IMR-90 (cell line): ENCODE results near the gene ANKS3. TPM values are rescaled to one million over a fixed set of nuclear protein-coding genes. Genes with fewer than 3 reads are reported as not detected.

Experiments used
- ATAC-seq: fragments of 200-7000 bp; cut with Tn5 transposase; 2 replicates; pipeline ENCODE4 v1.9.1; 2020; ENCODE audit warnings: low read depth, mild to moderate bottlenecking, moderate library complexity
- BruUV-seq: library from RNA; stranded (reverse); fragments of 400-500 nt; replicated peaks from 2 replicates; lab custom pipeline; 2021; lab: Mats Ljungman, UMichigan
- CTCF ChIA-PET: fragments of 300-600 bp; formaldehyde crosslinking; extraction: SDS; loops from one replicate; lab custom pipeline; 2021; ENCODE audit warnings: antibody characterized with exemption; lab: Yijun Ruan, JAX
- POLR2A ChIA-PET: fragments of 300-600 bp; sonication (Branson Sonifier 250); formaldehyde crosslinking; loops from one replicate; lab custom pipeline; 2022; ENCODE audit warnings: antibody characterized with exemption; ENCODE audit not compliant: unreplicated experiment; lab: Charles Lee
- DNase-seq: peaks from one replicate; pipeline ENCODE4 v3.0.0; 2013
- H2AFZ ChIP-seq: replicated peaks from 2 replicates; pipeline ENCODE3; 2013; ENCODE audit warnings: low read length, mild to moderate bottlenecking; ENCODE audit not compliant: poor library complexity
- H2AK5ac ChIP-seq: 2 replicates; pipeline ENCODE4 v1.6.1; 2013; ENCODE audit warnings: low read depth, low read length, inconsistent platforms
- H2AK9ac ChIP-seq: replicated peaks from 2 replicates; pipeline ENCODE3; 2013; ENCODE audit warnings: mild to moderate bottlenecking, low read depth, low read length, moderate library complexity; ENCODE audit not compliant: poor library complexity
- H2BK120ac ChIP-seq: 2 replicates; pipeline ENCODE4 v1.6.1; 2013; ENCODE audit warnings: low read depth, low read length, inconsistent platforms
- H2BK15ac ChIP-seq: 3 replicates; pipeline ENCODE4 v1.6.1; 2013; ENCODE audit warnings: low read depth, low read length, inconsistent platforms
- H2BK20ac ChIP-seq: 2 replicates; pipeline ENCODE4 v1.6.1; 2013; ENCODE audit warnings: low read depth, mild to moderate bottlenecking, inconsistent platforms, low read length, moderate library complexity
- H2BK5ac ChIP-seq: 2 replicates; pipeline ENCODE4 v1.6.1; 2013; ENCODE audit warnings: mild to moderate bottlenecking, low read depth, low read length, inconsistent platforms; ENCODE audit not compliant: poor library complexity, severe bottlenecking
- H3K14ac ChIP-seq: replicated peaks from 2 replicates; pipeline ENCODE4 v1.6.1; 2013; ENCODE audit warnings: low read depth, low read length, inconsistent platforms
- H3K18ac ChIP-seq: 2 replicates; pipeline ENCODE4 v1.6.1; 2013; ENCODE audit warnings: low read depth, low read length, control low read depth
- H3K23ac ChIP-seq: 2 replicates; pipeline ENCODE4 v1.6.1; 2013; ENCODE audit warnings: low read depth, low read length, inconsistent platforms
- H3K27ac ChIP-seq: 2 replicates; pipeline ENCODE4 v1.5.1; 2013; ENCODE audit warnings: mild to moderate bottlenecking, control low read depth, low read length; ENCODE audit not compliant: insufficient read depth
- H3K27me3 ChIP-seq: 2 replicates; pipeline ENCODE4 v1.6.1; 2013; ENCODE audit warnings: low read length; ENCODE audit not compliant: control insufficient read depth, insufficient read depth
- H3K36me3 ChIP-seq: 2 replicates; pipeline ENCODE4 v1.6.1; 2013; ENCODE audit warnings: low read length, mixed read lengths; ENCODE audit not compliant: control insufficient read depth, insufficient read depth
- H3K4ac ChIP-seq: 2 replicates; pipeline ENCODE4 v1.6.1; 2013; ENCODE audit warnings: low read depth, low read length, inconsistent platforms
- H3K4me1 ChIP-seq: 2 replicates; pipeline ENCODE4 v1.6.1; 2013; ENCODE audit warnings: low read length, mixed read lengths; ENCODE audit not compliant: control insufficient read depth, insufficient read depth
- H3K4me2 ChIP-seq: 2 replicates; pipeline ENCODE4 v1.6.1; 2013; ENCODE audit warnings: low read depth, mild to moderate bottlenecking, control low read depth, low read length, moderate library complexity
- H3K4me3 ChIP-seq: 2 replicates; pipeline ENCODE4 v1.5.1; 2013; ENCODE audit warnings: low read depth, mild to moderate bottlenecking, control low read depth, low read length, moderate library complexity; ENCODE audit not compliant: insufficient read depth
- H3K56ac ChIP-seq: 2 replicates; pipeline ENCODE4 v1.6.1; 2013; ENCODE audit warnings: low read length, inconsistent platforms; ENCODE audit not compliant: insufficient read depth; ENCODE audit errors: extremely low read depth
- H3K79me1 ChIP-seq, 2 experiments: 2 replicates each; pipeline ENCODE4 v1.6.1; 2013; ENCODE audit warnings: low read length in 2 of 2, inconsistent platforms in 1 of 2, low read depth in 1 of 2
- H3K9ac ChIP-seq: 2 replicates; pipeline ENCODE4 v1.6.1; 2013; ENCODE audit warnings: low read depth, low read length, control low read depth
- H3K9me1 ChIP-seq: 2 replicates; pipeline ENCODE4 v1.6.1; 2013; ENCODE audit warnings: low read length, inconsistent platforms; ENCODE audit not compliant: insufficient read depth
- H3K9me3 ChIP-seq: 2 replicates; pipeline ENCODE4 v1.6.1; 2013; ENCODE audit warnings: low read length; ENCODE audit not compliant: control insufficient read depth, insufficient read depth
- H4K20me1 ChIP-seq: 2 replicates; pipeline ENCODE4 v1.6.1; 2013; ENCODE audit warnings: low read length, inconsistent platforms; ENCODE audit not compliant: insufficient read depth
- H4K5ac ChIP-seq: 2 replicates; pipeline ENCODE4 v1.6.1; 2013; ENCODE audit warnings: mild to moderate bottlenecking, low read depth, low read length, control low read depth
- H4K8ac ChIP-seq, 2 experiments: 2 replicates each; pipeline ENCODE4 v1.6.1; 2013; ENCODE audit warnings: low read depth in 2 of 2, low read length in 2 of 2, control low read depth in 1 of 2, inconsistent platforms in 1 of 2
- H4K91ac ChIP-seq: 2 replicates; pipeline ENCODE4 v1.6.1; 2013; ENCODE audit warnings: low read depth, low read length, inconsistent platforms; ENCODE audit not compliant: insufficient read depth
- BHLHE40 ChIP-seq: fragments of 150-350 bp; IDR thresholded peaks from 2 replicates; pipeline ENCODE4 v1.6.1; 2016; ENCODE audit warnings: mild to moderate bottlenecking, low read depth, low read length
- CEBPB ChIP-seq: IDR thresholded peaks from 2 replicates; pipeline ENCODE4 v1.6.1; 2012; ENCODE audit warnings: low read depth, low read length, improper control_type of control experiment
- CHD1 ChIP-seq: IDR thresholded peaks from 2 replicates; pipeline ENCODE4 v1.6.1; 2012; ENCODE audit warnings: low read depth, low read length, improper control_type of control experiment
- CTCF ChIP-seq: conservative IDR thresholded peaks from 2 replicates; pipeline ENCODE4 v1.5.1; 2012; ENCODE audit warnings: mild to moderate bottlenecking, low read depth, low read length, improper control_type of control experiment
- ELK1 ChIP-seq: fragments of 150-350 bp; IDR thresholded peaks from 2 replicates; pipeline ENCODE4 v1.6.1; 2016; ENCODE audit warnings: low read depth, mild to moderate bottlenecking, low read length, moderate library complexity, borderline replicate concordance
- FOS ChIP-seq: fragments of 150-350 bp; IDR thresholded peaks from 2 replicates; pipeline ENCODE4 v1.6.1; 2016; ENCODE audit warnings: low read depth, low read length
- MAFK ChIP-seq: IDR thresholded peaks from 2 replicates; pipeline ENCODE4 v1.6.1; 2012; ENCODE audit warnings: low read depth, low read length, improper control_type of control experiment
- MXI1 ChIP-seq: IDR thresholded peaks from 2 replicates; pipeline ENCODE4 v1.6.1; 2012; ENCODE audit warnings: low read depth, mild to moderate bottlenecking, low read length, moderate library complexity, borderline replicate concordance
- NFE2L2 ChIP-seq: fragments of 150-350 bp; IDR thresholded peaks from 2 replicates; pipeline ENCODE4 v1.6.1; 2016; ENCODE audit warnings: low read depth, mild to moderate bottlenecking, low read length
- POLR2A ChIP-seq: IDR thresholded peaks from 2 replicates; pipeline ENCODE4 v1.6.1; 2012; ENCODE audit warnings: mild to moderate bottlenecking, low read depth, low read length
- RAD21 ChIP-seq: IDR thresholded peaks from 2 replicates; pipeline ENCODE4 v1.6.1; 2012; ENCODE audit warnings: low read length, improper control_type of control experiment
- RCOR1 ChIP-seq: IDR thresholded peaks from 2 replicates; pipeline ENCODE4 v1.6.1; 2012; ENCODE audit warnings: mild to moderate bottlenecking, low read length, improper control_type of control experiment; ENCODE audit not compliant: insufficient replicate concordance
- SMC3 ChIP-seq: fragments of 150-350 bp; IDR thresholded peaks from 2 replicates; pipeline ENCODE4 v1.6.1; 2016; ENCODE audit warnings: low read depth, mild to moderate bottlenecking, antibody characterized with exemption, low read length, moderate library complexity
- USF2 ChIP-seq: fragments of 150-350 bp; IDR thresholded peaks from 2 replicates; pipeline ENCODE4 v1.6.1; 2017; ENCODE audit warnings: mild to moderate bottlenecking, antibody characterized with exemption, low read length, low read depth
- WGBS, 2 experiments: methylation state at CpG; one replicate each; pipeline versions ENCODE4 v1.1.5 to v1.1.7; 2013; ENCODE audit warnings: missing lambda C conversion rate in 2 of 2; ENCODE audit not compliant: insufficient read length in 1 of 2; ENCODE audit errors: extremely low coverage in 2 of 2; 5-methylcytosine and 5-hydroxymethylcytosine counted together
- dilution Hi-C: fragments of 300-500 bp; cut with HindIII; formaldehyde crosslinking; loops from one replicate; pipeline ENCODE4 v1.14.3; 2018; ENCODE audit warnings: low sequenced_read_pairs; ENCODE audit not compliant: unreplicated experiment
- in situ Hi-C: fragments of 300-500 bp; cut with MboI; formaldehyde crosslinking; loops from 3 replicates; pipeline ENCODE4 v1.14.3; 2019; ENCODE audit warnings: low sequenced_read_pairs, inconsistent platforms, mixed read lengths
- intact Hi-C: fragments of 100-400 bp; cut with micrococcal nuclease; formaldehyde crosslinking; loops from 2 replicates; pipeline ENCODE4 v1.10.0; 2022
- polyA plus RNA-seq, 3 experiments: library from polyadenylated mRNA; depleted of rRNA; stranded (reverse); fragments of >200 nt; gene quantifications; 2 replicates each; pipeline ENCODE4 v1.2.3, GENCODE V29; 2012; ENCODE audit warnings: low replicate concordance in 1 of 3
- total RNA-seq: library from RNA; depleted of rRNA; stranded (reverse); fragments of >200 nt; gene quantifications from 2 replicates; pipeline ENCODE4 v1.2.3, GENCODE V29; 2012

Gene ANKS3
- total and polyA plus RNA-seq, 2 of the 4 experiments (the other 2 are of a cell fraction): 24.4 to 25.0 TPM

DNA sequence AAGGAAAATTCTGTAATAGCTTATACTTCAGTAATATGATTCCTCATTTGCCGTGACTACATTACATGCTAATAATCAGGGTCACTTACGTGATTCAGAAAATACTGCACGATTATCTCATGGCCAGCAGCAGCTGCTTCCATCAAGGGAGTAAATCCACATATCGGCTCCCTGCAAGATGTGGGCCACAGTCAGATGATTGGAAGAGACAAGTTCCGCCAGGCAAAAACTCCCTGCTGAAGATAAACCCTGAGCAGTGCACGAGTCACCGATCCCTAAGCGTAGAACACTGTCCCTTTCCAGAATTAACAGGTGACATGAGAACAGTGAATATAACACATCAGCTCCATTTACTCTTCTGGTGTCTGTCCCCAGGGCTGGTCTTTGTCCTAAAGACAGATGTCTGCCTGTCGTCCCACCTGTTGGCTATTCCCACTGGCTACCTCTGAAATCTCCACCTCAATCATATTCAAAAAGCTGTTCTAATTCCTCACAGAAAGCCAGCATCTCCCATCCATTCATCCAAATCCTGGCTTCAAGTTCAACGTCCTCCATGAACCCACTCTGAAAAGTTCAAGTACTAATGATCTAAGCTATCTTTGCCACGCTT is 9.3 kb downstream of the ANKS3 start:
- no peaks in the 10 kb centered on the region for H4K20me1 ChIP-seq
- intact Hi-C loops (no loop called here), dilution Hi-C loops (no loop called here), in situ Hi-C loops (no loop called here)
- H3K14ac ChIP-seq: no peak overlapping the region
- no peaks in the 10 kb centered on the region for H3K9me3 ChIP-seq
- ATAC-seq (no peak), DNase-seq (no peak)
- no peak overlapping the region for H2BK20ac ChIP-seq
- H2AK9ac ChIP-seq: no peak overlapping the region
- no peak overlapping the region for H2AK5ac ChIP-seq
- H3K9ac ChIP-seq: no peak overlapping the region
- no peak overlapping the region for H3K27ac ChIP-seq
- H3K9me1 ChIP-seq: no peaks in the 10 kb centered on the region
- no peak overlapping the region for H4K91ac ChIP-seq
- H3K4ac ChIP-seq: no peak overlapping the region
- H2BK5ac ChIP-seq: no peak overlapping the region
- no peak overlapping the region for H3K4me2 ChIP-seq
- H3K23ac ChIP-seq: no peak overlapping the region
- H3K79me1 ChIP-seq: peaks cover 0 to 31% of the 10 kb centered on the region in 2 experiments; a peak in 1 of 4 replicates
- BruUV-seq: no TSS peak
- ChIA-PET CTCF (no interaction called here), POLR2A (interaction anchor here (0.5 kb wide), 1 partner anchor 245 kb away, joined by 4 read pairs; no protein-coding TSS in a partner anchor)
- H3K4me1 ChIP-seq: no peaks in the 10 kb centered on the region
- H3K56ac ChIP-seq: no peak overlapping the region
- H3K4me3 ChIP-seq: no peak overlapping the region
- no peaks in the 10 kb centered on the region for H3K27me3 ChIP-seq
- H2BK120ac ChIP-seq: no peak overlapping the region
- 98% methylated on average over 5 of the region's 11 CpGs; no CpG with 5 or more reads in 1 of the 2 experiments for WGBS, 2 experiments
- H2AFZ ChIP-seq: no peak overlapping the region
- TF ChIP-seq CEBPB: no peak
- no peak for TF ChIP-seq NFE2L2
- TF ChIP-seq POLR2A: no peak
- no peak for TF ChIP-seq CTCF
- no peak for TF ChIP-seq MAFK
- no peak for TF ChIP-seq CHD1
- no peak for TF ChIP-seq ELK1
- no peak for TF ChIP-seq BHLHE40
- no peak for TF ChIP-seq RAD21
- TF ChIP-seq SMC3: no peak
- no peak for TF ChIP-seq USF2
- no peak for TF ChIP-seq RCOR1
- TF ChIP-seq FOS: no peak
- TF ChIP-seq MXI1: no peak
- H3K18ac ChIP-seq: no peak overlapping the region
- no peak overlapping the region for H4K5ac ChIP-seq
- no peak overlapping the region for H2BK15ac ChIP-seq
- H3K36me3 ChIP-seq: peaks cover 48% of the 10 kb centered on the region
- H4K8ac ChIP-seq: no peak overlapping the region
